C4-2B (cell line): ENCODE measurements around the gene KIAA0753.

Experiments used
- ZFX ChIP-seq: fragments of 450-650 bp; IDR thresholded peaks from 2 replicates; pipeline ENCODE4 v1.6.1; 2017
- TF ChIP-seq, protein P1 (sequence below): fragments of 450-650 bp; conservative IDR thresholded peaks from 2 replicates; pipeline ENCODE4 v1.5.1; 2017; ENCODE audit warnings: mild to moderate bottlenecking

DNA sequence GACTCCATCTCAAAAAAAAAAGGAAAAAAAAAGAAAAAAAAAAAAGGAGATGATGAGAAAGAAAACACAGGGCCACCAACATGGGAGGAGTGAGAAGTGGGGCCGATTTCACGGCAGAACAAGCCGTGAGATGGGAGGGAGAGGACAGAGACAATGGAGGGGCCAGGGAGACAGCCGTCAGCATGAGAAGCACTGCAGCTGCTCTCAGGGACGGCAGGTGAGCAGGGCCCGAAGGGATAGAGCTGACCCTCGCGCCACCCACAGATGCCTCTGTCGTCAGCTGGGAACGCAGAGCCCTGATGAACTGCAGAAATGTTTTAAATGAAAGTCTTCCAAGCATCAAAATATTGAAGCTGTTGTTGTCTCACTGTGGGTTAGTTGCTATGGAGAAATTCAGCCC, 104.5 kb downstream of the KIAA0753 start:
- TF ChIP-seq, protein P1, sequence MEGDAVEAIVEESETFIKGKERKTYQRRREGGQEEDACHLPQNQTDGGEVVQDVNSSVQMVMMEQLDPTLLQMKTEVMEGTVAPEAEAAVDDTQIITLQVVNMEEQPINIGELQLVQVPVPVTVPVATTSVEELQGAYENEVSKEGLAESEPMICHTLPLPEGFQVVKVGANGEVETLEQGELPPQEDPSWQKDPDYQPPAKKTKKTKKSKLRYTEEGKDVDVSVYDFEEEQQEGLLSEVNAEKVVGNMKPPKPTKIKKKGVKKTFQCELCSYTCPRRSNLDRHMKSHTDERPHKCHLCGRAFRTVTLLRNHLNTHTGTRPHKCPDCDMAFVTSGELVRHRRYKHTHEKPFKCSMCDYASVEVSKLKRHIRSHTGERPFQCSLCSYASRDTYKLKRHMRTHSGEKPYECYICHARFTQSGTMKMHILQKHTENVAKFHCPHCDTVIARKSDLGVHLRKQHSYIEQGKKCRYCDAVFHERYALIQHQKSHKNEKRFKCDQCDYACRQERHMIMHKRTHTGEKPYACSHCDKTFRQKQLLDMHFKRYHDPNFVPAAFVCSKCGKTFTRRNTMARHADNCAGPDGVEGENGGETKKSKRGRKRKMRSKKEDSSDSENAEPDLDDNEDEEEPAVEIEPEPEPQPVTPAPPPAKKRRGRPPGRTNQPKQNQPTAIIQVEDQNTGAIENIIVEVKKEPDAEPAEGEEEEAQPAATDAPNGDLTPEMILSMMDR, result no peak
- no peak for TF ChIP-seq ZFX
